GM12878 (cell line): Measurements from ENCODE around the gene KRTAP10-2. TPM values are rescaled to one million over a fixed set of nuclear protein-coding genes. Genes with fewer than 3 reads are reported as not detected.

Experiments used
- ATAC-seq: fragments of 200-7000 bp; cut with Tn5 transposase; 3 replicates; pipeline ENCODE4 v1.9.1; 2020; ENCODE audit warnings: mild to moderate bottlenecking, moderate library complexity
- BruUV-seq: library from RNA; stranded (reverse); fragments of 400-500 nt; replicated peaks from 2 replicates; lab custom pipeline; 2021; lab: Mats Ljungman, UMichigan
- CTCF ChIA-PET: fragments of 300-600 bp; sonication (Branson Sonifier 250); formaldehyde crosslinking; extraction: SDS; loops from one replicate; lab custom pipeline; 2021; ENCODE audit warnings: inconsistent platforms; lab: Yijun Ruan, JAX
- POLR2A ChIA-PET: fragments of 350-600 bp; formaldehyde crosslinking; extraction: SDS; loops from one replicate; lab custom pipeline; 2021; ENCODE audit warnings: inconsistent platforms; lab: Charles Lee
- RAD21 ChIA-PET: fragments of 300-600 bp; sonication (Branson Sonifier 250); formaldehyde crosslinking; loops from one replicate; lab custom pipeline; 2023; ENCODE audit warnings: antibody characterized with exemption; ENCODE audit not compliant: unreplicated experiment; lab: Charles Lee
- SMC1A ChIA-PET: fragments of 300-600 bp; sonication (Branson Sonifier 250); formaldehyde crosslinking; loops from one replicate; lab custom pipeline; 2023; ENCODE audit not compliant: unreplicated experiment, uncharacterized antibody; lab: Charles Lee
- DNase-seq: peaks from one replicate; pipeline ENCODE4 v3.0.0-alpha.2; 2011; ENCODE audit warnings: low read depth, low spot score
- FAIRE-seq: peaks from 3 replicates; lab custom pipeline; 2011; peaks lifted over from hg19 to GRCh38; lab: Jason Lieb, UNC
- H2AFZ ChIP-seq: 2 replicates; pipeline ENCODE4 v1.6.0; 2011; ENCODE audit warnings: low read depth, low read length, control low read depth; ENCODE audit not compliant: control insufficient read depth
- H3K27ac ChIP-seq: 2 replicates; pipeline ENCODE4 v1.5.1; 2011; ENCODE audit warnings: control low read depth; ENCODE audit not compliant: control insufficient read depth, insufficient read depth
- H3K27me3 ChIP-seq, 2 experiments: replicated peaks in 1 of 2; 2 replicates each; pipeline versions ENCODE4 v1.6.0 to v1.6.1; 2011; ENCODE audit warnings: low read length in 1 of 2; ENCODE audit not compliant: control insufficient read depth in 2 of 2, insufficient read depth in 2 of 2
- H3K36me3 ChIP-seq, 2 experiments: 2 replicates each; pipeline ENCODE4 v1.5.1; 2011; ENCODE audit warnings: low read length in 1 of 2; ENCODE audit not compliant: control insufficient read depth in 2 of 2, insufficient read depth in 2 of 2
- H3K4me1 ChIP-seq: 2 replicates; pipeline ENCODE4 v1.6.1; 2011; ENCODE audit warnings: mild to moderate bottlenecking, low read length, moderate library complexity, mixed read lengths; ENCODE audit not compliant: control insufficient read depth, insufficient read depth
- H3K4me2 ChIP-seq: 2 replicates; pipeline ENCODE4 v1.6.0; 2011; ENCODE audit warnings: control low read depth; ENCODE audit not compliant: control insufficient read depth, insufficient read depth
- H3K4me3 ChIP-seq: fragments of 200-600 bp; sonication (generic); 2 replicates; pipeline ENCODE4 v1.5.1; 2016
- H3K79me2 ChIP-seq: 2 replicates; pipeline ENCODE4 v1.6.0; 2011; ENCODE audit warnings: low read length; ENCODE audit not compliant: control insufficient read depth, insufficient read depth
- H3K9ac ChIP-seq: 2 replicates; pipeline ENCODE4 v1.8.0; 2011; ENCODE audit warnings: low read length, control low read depth, mixed read lengths; ENCODE audit not compliant: control insufficient read depth, insufficient read depth
- H3K9me3 ChIP-seq: replicated peaks from 3 replicates; pipeline ENCODE4 v1.5.1; 2011; ENCODE audit warnings: mild to moderate bottlenecking, low read length; ENCODE audit not compliant: control insufficient read depth, insufficient read depth
- H4K20me1 ChIP-seq: 2 replicates; pipeline ENCODE4 v1.6.0; 2011; ENCODE audit not compliant: control insufficient read depth, insufficient read depth
- ASH2L ChIP-seq: fragments of 300-600, 200-600 bp; sonication (generic); IDR thresholded peaks from 2 replicates; pipeline ENCODE4 v1.6.1; 2017; ENCODE audit warnings: low read depth, mild to moderate bottlenecking, borderline replicate concordance
- CBX5 ChIP-seq: sonication (generic); IDR thresholded peaks from 2 replicates; pipeline ENCODE4 v1.6.1; 2016; ENCODE audit warnings: low read depth, moderate library complexity, mild to moderate bottlenecking, inconsistent platforms
- CHD1 ChIP-seq: IDR thresholded peaks from 2 replicates; pipeline ENCODE4 v1.6.1; 2012; ENCODE audit warnings: low read depth, low read length, improper control_type of control experiment
- CREB1 ChIP-seq: IDR thresholded peaks from 2 replicates; pipeline ENCODE4 v1.6.1; 2012; ENCODE audit warnings: low read depth, mild to moderate bottlenecking, inconsistent platforms
- IRF5 ChIP-seq: fragments of 450-650 bp; IDR thresholded peaks from 2 replicates; pipeline ENCODE4 v1.6.1; 2017; ENCODE audit warnings: borderline replicate concordance
- MEF2B ChIP-seq: fragments of 450-650 bp; IDR thresholded peaks from 2 replicates; pipeline ENCODE4 v1.6.1; 2018; ENCODE audit warnings: mild to moderate bottlenecking, moderate library complexity; ENCODE audit not compliant: partially characterized antibody, poor library complexity, severe bottlenecking
- MYC ChIP-seq: IDR thresholded peaks from 2 replicates; pipeline ENCODE4 v1.6.1; 2011; ENCODE audit warnings: mild to moderate bottlenecking, low read length, moderate library complexity, inconsistent platforms; ENCODE audit not compliant: insufficient read depth, insufficient replicate concordance, insufficient read length, severe bottlenecking
- NFIC ChIP-seq: IDR thresholded peaks from 2 replicates; pipeline ENCODE4 v1.6.1; 2012; ENCODE audit warnings: low read depth, mild to moderate bottlenecking, inconsistent platforms, low read length, moderate library complexity
- NR2F1 ChIP-seq: fragments of 450-650 bp; conservative IDR thresholded peaks from 2 replicates; pipeline ENCODE4 v1.6.1; 2017; ENCODE audit warnings: mild to moderate bottlenecking
- RB1 ChIP-seq: fragments of 450-650 bp; formaldehyde crosslinking; IDR thresholded peaks from 2 replicates; pipeline ENCODE4 v1.6.1; 2017; ENCODE audit warnings: mild to moderate bottlenecking, borderline replicate concordance
- SRF ChIP-seq, 2 experiments: IDR thresholded peaks; 2 replicates each; pipeline ENCODE4 v1.6.1; 2011; ENCODE audit warnings: low read depth in 2 of 2, low read length in 2 of 2, mild to moderate bottlenecking in 1 of 2, moderate library complexity in 1 of 2
- ZNF24 ChIP-seq: fragments of 450-650 bp; IDR thresholded peaks from 2 replicates; pipeline ENCODE4 v1.6.1; 2017; ENCODE audit warnings: antibody characterized with exemption, mild to moderate bottlenecking
- ZNF622 ChIP-seq: fragments of 450-650 bp; IDR thresholded peaks from 2 replicates; pipeline ENCODE4 v1.6.1; 2017; ENCODE audit warnings: mild to moderate bottlenecking, inconsistent platforms
- ZZZ3 ChIP-seq: IDR thresholded peaks from 2 replicates; pipeline ENCODE4 v1.6.1; 2011; ENCODE audit warnings: low read depth; ENCODE audit not compliant: control insufficient read depth, insufficient read length
- WGBS: methylation state at CpG from one replicate; pipeline ENCODE4 v1.1.6; 2016; ENCODE audit warnings: low lambda C conversion rate; ENCODE audit not compliant: insufficient replicate concordance, insufficient coverage; ENCODE audit errors: missing lambda C conversion rate; 5-methylcytosine and 5-hydroxymethylcytosine counted together
- in situ Hi-C: fragments of 300-500 bp; cut with MboI; formaldehyde crosslinking; loops from 9 replicates; pipeline ENCODE4 v1.14.3; 2018; ENCODE audit warnings: mixed read lengths
- intact Hi-C: fragments of 100-400 bp; cut with micrococcal nuclease; formaldehyde crosslinking; loops from one replicate; pipeline ENCODE4 v1.14.2; 2022; ENCODE audit not compliant: unreplicated experiment
- polyA plus RNA-seq, 11 experiments: library from polyadenylated mRNA; depleted of rRNA in 4 of 11; unstranded in 6 of 11; stranded (reverse) in 5 of 11; fragments of >200 nt; fragmentation: Nextera tagmentation in 4 of 11; fragmentation: Illumina TruSeq in 1 of 11; extraction: Ambion mirVana in 4 of 11; extraction: Trizol in 1 of 11; gene quantifications; 1 replicate in 1 of 11; 2 replicates in 10 of 11; pipeline versions ENCODE4 v1.2.1 to v1.2.3, GENCODE V29; 2011 to 2016; ENCODE audit warnings: inconsistent platforms in 2 of 11, missing spikeins in 2 of 11, low read depth in 1 of 11
- total RNA-seq, 4 experiments: library from RNA; depleted of rRNA in 3 of 4; stranded (reverse); fragments of >200 nt in 3 of 4; fragmentation: Illumina TruSeq in 1 of 4; extraction: Trizol in 1 of 4; gene quantifications; 2 replicates each; pipeline versions ENCODE4 v1.2.1 to v1.2.3, GENCODE V29; 2013 to 2021
- TF ChIP-seq, protein P1 (sequence below): fragments of 450-650 bp; IDR thresholded peaks from 2 replicates; pipeline ENCODE4 v1.6.1; 2018; ENCODE audit warnings: borderline replicate concordance, mild to moderate bottlenecking; ENCODE audit not compliant: partially characterized antibody

Gene KRTAP10-2
- total and polyA plus RNA-seq, 10 of the 15 experiments (the other 5 are each of a cell fraction or from before 2014, with no cell fraction given), result not detected

DNA sequence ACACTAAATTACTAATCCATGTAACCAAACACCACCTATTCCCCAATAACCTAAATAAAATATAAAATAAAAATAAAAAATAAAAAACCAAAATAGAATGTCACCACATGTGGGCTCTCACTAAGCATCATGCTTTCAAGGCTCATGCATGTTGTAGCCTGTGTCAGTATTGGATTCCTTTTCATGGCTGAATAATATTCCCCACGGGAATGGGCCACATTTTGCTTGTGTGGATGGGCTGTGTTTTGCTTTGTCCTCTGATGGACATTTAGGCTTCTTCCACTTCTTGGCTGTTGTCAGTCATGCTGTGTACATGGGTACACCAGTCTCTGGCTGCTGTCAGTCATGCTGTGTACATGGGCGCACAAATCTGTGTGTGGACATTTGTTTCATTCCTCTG, 37.8 kb upstream of the KRTAP10-2 start:
- RAD21 ChIA-PET, result no interaction called here
- no peak for FAIRE-seq

GRCh38 chr21:44585892-44586291, 34.6 kb upstream of the KRTAP10-2 start:
- intact Hi-C loops, result no loop called here
- no peaks in the 10 kb centered on the region for H3K4me1 ChIP-seq
- WGBS, result 28% methylated on average over 3 of the region's 3 CpGs
- no TSS peak for BruUV-seq
- no peak for FAIRE-seq
- no peak overlapping the region for H3K9ac ChIP-seq
- ATAC-seq, result no peak
- H3K27me3 ChIP-seq, result no peaks in the 10 kb centered on the region
- in situ Hi-C loops, result no loop called here
- ChIA-PET RAD21 (no interaction called here), SMC1A (no interaction called here), POLR2A (no interaction called here), CTCF (no interaction called here)
- DNase-seq, result no peak
- H4K20me1 ChIP-seq, result no peaks in the 10 kb centered on the region
- no peak overlapping the region for H2AFZ ChIP-seq
- H3K27ac ChIP-seq, result no peak overlapping the region
- H3K4me2 ChIP-seq, result no peak overlapping the region
- H3K9me3 ChIP-seq, result peaks cover 4% of the 10 kb centered on the region; the same call in 2 of the 3 replicates
- H3K79me2 ChIP-seq, result no peaks in the 10 kb centered on the region
- H3K4me3 ChIP-seq, result no peak overlapping the region
- H3K36me3 ChIP-seq, result no peaks in the 10 kb centered on the region
- no peak for TF ChIP-seq ZNF622
- TF ChIP-seq MEF2B, result no peak
- no peak for TF ChIP-seq NR2F1
- TF ChIP-seq CBX5, result no peak
- no peak for TF ChIP-seq IRF5
- TF ChIP-seq CHD1, result no peak
- TF ChIP-seq ZNF24, result no peak
- no peak for TF ChIP-seq CREB1
- no peak for TF ChIP-seq MYC
- no peak for TF ChIP-seq NFIC
- no peak for TF ChIP-seq ASH2L
- TF ChIP-seq RB1, result no peak
- TF ChIP-seq, protein P1, sequence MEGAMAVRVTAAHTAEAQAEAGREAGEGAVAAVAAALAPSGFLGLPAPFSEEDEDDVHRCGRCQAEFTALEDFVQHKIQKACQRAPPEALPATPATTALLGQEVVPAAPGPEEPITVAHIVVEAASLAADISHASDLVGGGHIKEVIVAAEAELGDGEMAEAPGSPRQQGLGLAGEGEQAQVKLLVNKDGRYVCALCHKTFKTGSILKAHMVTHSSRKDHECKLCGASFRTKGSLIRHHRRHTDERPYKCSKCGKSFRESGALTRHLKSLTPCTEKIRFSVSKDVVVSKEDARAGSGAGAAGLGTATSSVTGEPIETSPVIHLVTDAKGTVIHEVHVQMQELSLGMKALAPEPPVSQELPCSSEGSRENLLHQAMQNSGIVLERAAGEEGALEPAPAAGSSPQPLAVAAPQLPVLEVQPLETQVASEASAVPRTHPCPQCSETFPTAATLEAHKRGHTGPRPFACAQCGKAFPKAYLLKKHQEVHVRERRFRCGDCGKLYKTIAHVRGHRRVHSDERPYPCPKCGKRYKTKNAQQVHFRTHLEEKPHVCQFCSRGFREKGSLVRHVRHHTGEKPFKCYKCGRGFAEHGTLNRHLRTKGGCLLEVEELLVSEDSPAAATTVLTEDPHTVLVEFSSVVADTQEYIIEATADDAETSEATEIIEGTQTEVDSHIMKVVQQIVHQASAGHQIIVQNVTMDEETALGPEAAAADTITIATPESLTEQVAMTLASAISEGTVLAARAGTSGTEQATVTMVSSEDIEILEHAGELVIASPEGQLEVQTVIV, result no peak

More for the DNA sequence above, 37.8 kb upstream of the KRTAP10-2 start:
- Histone ChIP-seq H3K9ac (no peak overlapping the region), H3K36me3 (no peaks in the 10 kb centered on the region), H3K4me1 (no peaks in the 10 kb centered on the region), H3K9me3 (no peaks in the 10 kb centered on the region), H3K27ac (no peak overlapping the region), H4K20me1 (no peaks in the 10 kb centered on the region), H3K79me2 (no peaks in the 10 kb centered on the region), H3K4me3 (no peak overlapping the region)
- BruUV-seq, result no TSS peak
- WGBS, result 32% methylated on average over 2 of the region's 2 CpGs
- in situ Hi-C loops, result no loop called here
- ChIA-PET SMC1A (no interaction called here), POLR2A (no interaction called here)
- intact Hi-C loops, result no loop called here
- no peak for DNase-seq
- TF ChIP-seq ZZZ3 (no peak), SRF (IDR thresholded peaks at IDR 0.05; ENCODE audit: low read depth in 2 of 2, low read length in 2 of 2) (no peak), CBX5 (no peak)
- TF ChIP-seq, all 136 proteins: peak for 0
- Histone ChIP-seq H2AFZ (no peak overlapping the region), H3K4me2 (no peak overlapping the region), H3K27me3 (no peaks in the 10 kb centered on the region)
- no peak for ATAC-seq
- CTCF ChIA-PET, result no interaction called here
